ENCODE results near the gene GLRX5.

GLRX5 gene

GRCh38 chr14:95534299-95535225, at the start of gene GLRX5:
Gene GLRX5 (plus strand): TSS chr14:95535050. CDS start chr14:95535090, 40 bp downstream.
- peak; percentile 100 for DNase-seq (ENCODE audit: low spot score)

- DNase-seq (ENCODE audit: low spot score) = no peak
Observed at GRCh38 chr14:95485222-95485819, 49.5 kb upstream of the GLRX5 start.

GRCh38 chr14:95486875-95487668, 47.8 kb upstream of the GLRX5 start:
- DNase-seq (ENCODE audit: low spot score) = no peak

- DNase-seq (ENCODE audit: low spot score) = no peak
Observed at GRCh38 chr14:95487669-95488084, 47.2 kb upstream of the GLRX5 start.

GRCh38 chr14:95488376-95489213, 46.3 kb upstream of the GLRX5 start:
- DNase-seq (ENCODE audit: low spot score) = peak; percentile 50

- DNase-seq (ENCODE audit: low spot score) = peak; percentile 68
Observed at GRCh38 chr14:95489214-95490137, 45.4 kb upstream of the GLRX5 start.

- DNase-seq (ENCODE audit: low spot score) = no peak
Observed at GRCh38 chr14:95490138-95490509, 44.7 kb upstream of the GLRX5 start.

- DNase-seq (ENCODE audit: low spot score) = peak; percentile 79
Observed at GRCh38 chr14:95490727-95491451, 44.0 kb upstream of the GLRX5 start.

- DNase-seq (ENCODE audit: low spot score) = no peak
Observed at GRCh38 chr14:95491936-95492608, 42.8 kb upstream of the GLRX5 start.

- no peak for DNase-seq (ENCODE audit: low spot score)
Observed at GRCh38 chr14:95493503-95493902, 41.3 kb upstream of the GLRX5 start.

GRCh38 chr14:95493976-95494375, 40.9 kb upstream of the GLRX5 start:
- no peak for DNase-seq (ENCODE audit: low spot score)

- no peak for DNase-seq (ENCODE audit: low spot score)
Observed at GRCh38 chr14:95494456-95494855, 40.4 kb upstream of the GLRX5 start.

GRCh38 chr14:95495076-95495475, 39.8 kb upstream of the GLRX5 start:
- no peak for DNase-seq (ENCODE audit: low spot score)

GRCh38 chr14:95495538-95496025, 39.3 kb upstream of the GLRX5 start:
- peak; percentile 62 for DNase-seq (ENCODE audit: low spot score)

- no peak for DNase-seq (ENCODE audit: low spot score)
Observed at GRCh38 chr14:95496111-95496681, 38.7 kb upstream of the GLRX5 start.

- DNase-seq (ENCODE audit: low spot score) = no peak
Observed at GRCh38 chr14:95496690-95497259, 38.1 kb upstream of the GLRX5 start.

- DNase-seq (ENCODE audit: low spot score) = peak; percentile 61
Observed at GRCh38 chr14:95497561-95498011, 37.3 kb upstream of the GLRX5 start.

All from pons (tissue), 1 donor.